NCI-H345 treated with DMSO at 0.1 percent for 48 hours (cell line): ENCODE data around the gene PPP1R3E.
A peak's percentile ranks its signal among the peaks of the same experiment; 100 is the strongest.
"Not testable (repeated sequence)": the region's sequence is repeated elsewhere in the genome, so short reads cannot be mapped to it uniquely, and the experiment has no call there.

Experiments
- DNase-seq: peaks from one replicate; lab custom pipeline; 2025; ENCODE audit not compliant: unreplicated experiment; lab: John Stamatoyannopoulos, UW

The PPP1R3E gene

DNA sequence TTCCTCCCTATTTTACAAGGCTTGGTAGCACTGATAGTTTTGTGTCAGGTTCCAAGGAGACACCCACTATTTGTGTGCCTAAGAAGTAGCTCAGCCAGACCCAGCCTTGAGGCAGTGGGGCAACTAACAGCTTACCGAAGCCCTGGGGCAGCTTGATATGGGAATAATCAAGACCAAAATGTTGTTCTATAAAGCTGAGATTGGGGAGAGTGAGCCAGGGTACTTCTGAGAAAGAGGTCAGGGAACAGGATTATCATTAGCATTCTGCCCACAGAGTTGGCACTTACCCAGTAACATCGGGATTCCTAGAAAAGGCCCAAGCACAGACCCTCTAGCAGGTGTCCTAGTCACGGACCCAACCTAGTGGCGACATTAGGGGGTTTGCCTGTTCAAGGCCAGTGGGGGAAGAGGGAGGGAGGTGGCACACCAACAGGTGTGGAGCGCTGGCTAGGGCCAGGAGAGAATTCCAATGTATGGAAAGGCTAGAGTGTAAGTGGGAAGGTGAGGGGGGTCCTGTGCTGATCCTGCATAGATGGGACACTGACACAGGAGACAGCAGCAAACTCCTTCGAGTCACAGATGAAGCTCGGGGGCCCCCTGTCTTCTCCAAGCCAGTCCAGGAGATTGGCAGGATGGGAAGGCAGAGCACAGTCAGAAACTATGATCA is 4.9 kb downstream of the PPP1R3E start:
- no peak for DNase-seq

DNA sequence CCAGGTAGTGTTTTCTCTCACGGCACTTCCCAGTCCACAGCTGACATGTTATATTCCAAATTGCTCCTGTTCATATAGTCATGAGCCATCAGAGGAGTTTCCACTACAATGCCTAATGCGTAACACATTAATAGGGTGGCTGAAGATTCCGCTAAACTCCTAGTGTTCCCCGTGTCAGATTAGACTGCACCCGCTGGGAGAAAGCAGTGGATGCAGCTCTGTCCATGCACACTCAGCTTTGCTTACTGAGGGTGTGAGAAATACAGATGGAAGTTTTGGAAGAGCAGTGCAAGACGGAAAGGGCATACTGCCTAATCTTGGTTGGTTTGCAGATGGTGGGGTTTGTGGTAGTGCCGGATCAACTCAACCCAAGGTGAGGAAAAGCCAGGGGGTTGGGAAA is 5.6 kb downstream of the PPP1R3E start:
- no peak for DNase-seq

DNA sequence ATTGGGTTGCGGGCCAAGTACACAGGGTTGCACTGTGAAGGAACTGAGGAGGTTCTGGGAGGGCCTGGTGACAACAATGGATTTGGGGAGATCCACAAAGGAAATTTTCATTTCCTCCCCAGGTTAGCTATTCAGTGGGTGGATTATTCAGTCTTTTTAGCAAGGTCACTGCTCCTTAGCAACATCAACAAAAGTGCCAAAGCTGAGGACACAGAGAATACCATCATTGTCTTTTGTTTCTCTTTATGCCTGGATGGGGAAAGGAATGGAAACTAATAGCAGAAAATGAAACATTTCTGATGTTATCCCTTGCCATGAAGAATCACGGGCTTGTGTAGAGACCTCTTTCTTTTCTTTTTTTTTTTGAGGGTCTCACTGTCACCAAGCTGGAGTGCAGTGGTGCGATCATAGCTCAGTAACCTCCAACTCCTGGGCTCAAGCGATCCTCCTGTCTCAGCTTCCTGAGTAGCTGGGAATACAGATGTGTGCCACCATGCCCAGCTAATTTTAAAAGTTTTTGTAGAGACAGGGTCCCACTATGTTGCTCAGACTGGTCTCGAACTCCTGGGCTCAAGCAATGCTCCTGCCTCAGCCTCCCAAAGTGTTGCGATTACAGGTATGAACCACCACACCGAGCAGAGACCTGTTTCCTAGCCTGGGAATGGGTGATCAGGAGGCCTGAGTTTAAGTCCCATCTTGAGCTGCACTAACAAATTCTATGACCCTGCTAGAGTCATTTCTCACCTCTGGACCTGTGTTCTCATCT is 6.5 kb downstream of the PPP1R3E start:
- no peak for DNase-seq

DNA sequence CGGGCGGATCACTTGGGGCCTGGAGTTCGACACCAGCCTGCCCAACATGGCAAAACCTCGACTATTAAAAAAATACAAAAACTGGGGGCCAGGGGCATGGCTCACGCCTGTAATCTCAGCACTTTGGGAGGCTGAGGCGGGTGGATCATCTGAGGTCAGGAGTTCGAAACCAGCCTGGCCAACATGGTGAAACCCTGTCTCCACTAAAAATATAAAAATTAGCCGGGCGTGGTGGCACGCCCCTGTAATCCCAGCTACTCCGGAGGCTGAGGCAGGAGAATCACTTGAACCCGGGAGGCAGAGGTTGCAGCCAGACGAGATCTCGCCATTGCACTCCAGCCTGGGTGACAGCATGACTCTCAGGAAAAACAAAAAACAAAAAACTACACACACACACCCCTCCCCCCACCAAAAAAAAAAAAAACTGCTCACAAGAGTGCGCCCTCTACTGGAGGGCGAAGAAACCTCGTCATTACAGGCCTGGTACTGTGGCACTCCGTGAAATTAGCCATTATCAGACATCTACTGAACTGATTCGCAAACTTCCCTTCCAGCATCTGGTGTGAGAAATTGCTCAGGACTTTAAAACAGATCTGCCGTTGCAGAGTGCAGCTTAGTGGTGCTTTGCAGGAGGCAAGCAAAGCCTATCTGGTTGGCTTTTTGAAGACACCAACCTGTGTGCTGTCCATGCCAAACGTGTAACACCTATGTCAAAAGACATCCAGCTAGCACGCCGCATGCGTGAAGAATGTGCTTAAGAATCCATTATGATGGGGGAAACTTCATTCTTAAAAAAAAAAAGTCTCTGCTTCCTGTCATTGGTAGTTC is 7.7 kb downstream of the PPP1R3E start:
- peak; percentile 33 for DNase-seq

DNA sequence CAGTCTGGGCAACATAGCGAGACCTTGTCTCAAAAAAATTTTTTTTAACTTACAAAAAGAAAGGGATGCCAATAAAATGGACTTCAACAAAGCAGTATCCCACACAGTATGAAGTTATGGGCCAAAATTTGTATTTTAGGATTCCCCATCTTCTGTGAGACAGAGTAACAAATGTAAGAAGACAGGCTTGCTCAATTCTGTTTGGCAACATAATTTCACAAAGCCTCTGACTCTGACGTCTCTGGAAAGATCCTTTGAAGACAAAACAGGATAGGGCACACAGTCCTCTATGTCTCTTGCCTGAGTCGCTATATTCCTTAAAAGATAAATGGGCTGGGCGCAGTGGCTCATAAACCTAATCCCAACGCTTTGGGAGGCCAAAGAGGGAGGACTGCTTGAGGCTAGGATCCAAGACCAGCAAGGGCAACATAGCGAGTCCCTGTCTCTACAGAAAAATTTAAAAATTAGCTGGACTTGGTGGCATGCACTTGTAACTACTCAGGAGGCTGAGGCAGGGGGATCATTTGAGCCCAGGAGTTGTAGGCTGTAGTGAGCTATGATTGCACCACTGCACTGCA is 15.7 kb downstream of the PPP1R3E start:
- DNase-seq: no peak

DNA sequence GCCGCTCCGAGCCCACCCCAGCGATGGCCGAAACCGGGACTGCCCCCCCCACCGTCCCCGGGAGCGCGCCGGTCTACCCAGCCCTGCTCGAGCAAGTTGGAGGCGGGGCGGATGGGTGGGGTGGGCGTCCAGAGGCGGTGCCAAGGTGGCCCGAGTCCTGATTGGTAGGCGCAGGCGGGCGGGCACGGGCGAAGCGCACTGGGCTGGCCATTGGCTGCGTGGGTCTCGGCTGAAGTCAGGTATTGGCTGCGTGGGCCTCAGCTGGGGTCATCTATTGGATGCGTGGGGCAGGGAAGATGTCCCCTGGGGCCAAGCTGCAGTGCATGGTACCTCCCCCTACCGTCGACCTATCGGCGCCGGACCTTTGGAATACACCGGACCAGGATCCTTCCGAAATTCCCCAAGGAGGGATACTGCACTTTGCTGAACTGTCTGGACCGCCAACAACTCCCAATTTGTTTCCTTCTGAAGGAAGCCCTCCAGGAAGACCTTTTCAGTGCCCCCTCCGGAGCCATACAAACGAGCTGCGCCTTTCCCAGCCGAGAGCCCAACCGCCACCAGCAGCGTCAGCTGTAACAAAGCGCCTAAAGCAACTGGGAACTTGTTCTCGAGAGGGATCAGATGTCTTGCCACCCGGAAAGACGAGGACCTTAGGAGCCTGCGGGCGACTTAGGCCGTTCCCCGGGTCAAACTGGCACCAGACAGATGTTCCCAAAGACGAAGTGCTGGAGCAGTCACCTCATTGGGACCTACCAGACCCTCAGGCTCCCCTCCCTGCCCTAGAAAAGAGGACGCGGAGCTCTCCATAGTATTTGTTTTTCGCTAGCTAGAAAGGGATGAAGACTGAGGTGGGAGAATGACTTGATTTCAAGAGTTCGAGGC is 16.4 kb downstream of the PPP1R3E start, which contains the start of gene HOMEZ:
Gene HOMEZ, minus strand, starts transcription at position 113 of the 882 bp plus-strand sequence. CDS start 180 bp downstream, outside the sequence.
- peak; percentile 95 for DNase-seq

DNA sequence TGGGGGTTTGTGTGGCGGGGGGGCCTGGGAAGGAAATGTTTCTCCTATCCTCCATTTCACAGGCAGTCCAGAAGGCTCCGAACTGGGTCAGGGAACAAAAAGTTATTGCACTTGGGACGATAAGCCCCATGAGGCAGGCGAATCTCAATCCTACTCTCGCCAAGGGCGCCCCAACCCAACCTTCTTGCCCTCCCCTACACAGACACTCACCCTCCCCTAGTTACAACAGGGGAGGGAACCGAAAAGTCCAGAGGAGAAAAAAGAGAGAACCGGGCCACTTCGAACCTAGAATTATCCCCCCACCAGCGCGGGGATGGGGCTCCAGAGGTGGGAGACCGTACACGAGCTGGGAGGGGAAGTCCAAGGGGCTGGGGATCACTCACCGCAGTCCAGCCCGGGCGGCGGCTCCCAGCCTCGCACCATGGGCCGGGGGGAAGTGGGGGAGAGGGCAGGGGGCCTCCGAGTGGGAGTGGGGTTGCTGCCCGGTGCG is 17.1 kb downstream of the PPP1R3E start:
- no peak for DNase-seq

DNA sequence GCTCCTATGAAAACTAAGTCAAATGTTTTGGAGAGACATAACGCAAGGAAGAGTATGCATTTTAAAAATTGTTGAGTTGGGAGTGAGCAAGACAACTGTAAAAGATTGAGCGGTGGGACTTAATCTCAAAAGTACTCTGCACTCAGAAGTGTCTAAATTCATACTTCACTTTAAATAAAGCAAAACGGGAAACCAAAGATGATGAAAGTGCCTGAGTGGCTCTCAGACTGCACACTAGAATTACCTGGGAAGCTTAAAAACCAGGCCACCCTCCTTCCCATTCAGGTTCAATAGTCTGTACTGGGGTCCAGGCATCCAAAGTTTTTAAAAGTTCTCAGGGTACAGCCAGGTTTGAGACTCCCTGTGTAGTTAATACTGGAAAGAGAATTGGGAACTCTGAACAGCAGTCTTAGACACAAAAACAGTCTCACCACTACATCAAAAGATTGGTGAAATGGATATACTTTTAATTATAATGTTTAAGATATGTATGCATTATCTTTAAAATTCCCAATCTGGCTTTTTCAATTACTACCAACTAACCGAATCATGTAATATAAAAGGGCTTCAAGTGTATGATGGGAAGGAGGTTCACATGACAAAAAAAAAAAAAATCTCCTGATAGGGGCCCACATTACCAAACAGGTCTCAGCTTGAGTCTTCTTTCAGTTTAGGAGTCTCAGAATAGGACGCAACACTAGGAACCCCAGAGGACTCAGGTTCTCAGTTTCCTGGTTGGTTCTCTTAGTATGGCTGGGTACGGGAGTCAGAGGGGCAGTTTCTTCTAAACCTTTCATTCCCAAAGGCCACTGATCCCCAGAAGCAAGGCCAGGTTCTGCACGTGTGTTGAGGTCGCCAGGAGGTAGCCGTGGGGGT is 17.8 kb downstream of the PPP1R3E start:
- DNase-seq: no peak

DNA sequence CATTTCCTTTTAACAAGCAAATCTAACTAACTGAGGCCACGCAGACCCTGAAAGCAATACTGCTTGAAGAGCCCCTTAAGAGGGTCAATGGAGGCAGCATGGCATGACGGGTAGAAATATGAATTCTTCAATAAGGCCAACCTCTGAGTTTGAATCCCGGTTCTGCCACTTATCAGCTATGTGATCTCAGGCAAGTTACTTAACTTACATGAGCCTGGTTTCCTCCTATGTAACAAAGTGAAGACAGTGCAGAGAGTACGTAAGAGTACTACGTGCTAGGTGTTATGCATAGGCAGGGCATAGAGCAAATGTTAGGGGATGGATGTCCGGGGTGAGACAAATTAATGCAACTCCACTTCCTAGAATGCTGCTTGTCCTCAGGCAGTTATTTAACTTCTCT is 21.4 kb downstream of the PPP1R3E start:
- DNase-seq: no peak

DNA sequence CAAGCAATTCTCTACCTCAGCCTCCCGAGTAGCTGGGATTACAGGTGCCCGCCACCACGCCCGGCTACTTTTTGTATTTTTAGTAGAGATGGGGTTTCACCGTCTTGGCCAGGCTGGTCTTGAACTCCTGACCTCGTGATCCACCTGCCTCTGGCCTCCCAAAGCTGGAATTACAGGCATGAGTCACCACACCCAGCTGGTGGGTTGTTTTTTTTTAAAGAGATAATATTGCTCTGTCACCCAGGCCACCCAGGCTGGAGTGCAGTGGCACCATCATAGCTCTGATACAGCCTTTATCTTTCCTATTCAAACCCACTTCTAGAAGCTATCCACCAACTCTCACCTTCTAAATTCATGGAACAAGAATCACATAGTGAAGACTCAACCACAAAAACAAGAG is 24.7 kb downstream of the PPP1R3E start:
- DNase-seq: not testable (repeated sequence)

DNA sequence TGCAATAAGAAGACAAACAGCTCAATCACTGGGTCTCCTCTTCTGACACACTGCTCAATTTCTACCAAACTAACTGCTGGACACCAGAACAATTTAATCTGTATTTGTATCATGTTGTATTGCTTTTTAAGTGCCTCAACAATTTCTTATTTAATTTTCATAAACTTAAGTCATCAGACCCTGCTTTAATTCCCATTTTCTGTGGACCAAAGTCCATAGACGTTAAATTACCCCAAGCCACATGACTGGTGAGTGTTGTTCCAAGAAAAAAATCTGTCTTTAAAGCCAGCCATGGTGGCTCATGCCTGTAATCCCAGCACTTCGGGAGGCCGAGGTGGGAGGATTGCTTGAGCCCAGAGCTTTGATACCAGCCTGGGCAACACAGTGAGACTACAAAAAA is 25.5 kb downstream of the PPP1R3E start:
- DNase-seq: no peak

DNA sequence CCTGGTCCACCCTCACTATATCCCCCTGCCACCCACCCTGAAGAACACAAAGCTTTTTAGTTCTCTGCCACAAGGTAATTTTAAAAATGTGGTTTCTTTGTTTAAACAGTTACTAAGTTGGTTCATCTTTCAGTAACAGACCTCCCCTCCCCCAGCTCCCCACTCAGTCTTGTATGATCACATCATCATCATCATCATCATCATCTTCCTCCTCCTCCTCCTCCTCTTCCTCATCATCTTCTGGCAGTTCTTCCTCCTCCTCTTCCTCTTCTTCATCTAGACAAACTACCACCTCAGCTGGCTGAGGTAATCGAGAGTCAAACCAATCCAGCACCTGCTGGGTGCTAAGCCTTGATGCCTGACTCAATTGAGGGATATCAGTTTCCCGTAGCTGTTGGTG is 27.2 kb downstream of the PPP1R3E start:
- DNase-seq: no peak

DNA sequence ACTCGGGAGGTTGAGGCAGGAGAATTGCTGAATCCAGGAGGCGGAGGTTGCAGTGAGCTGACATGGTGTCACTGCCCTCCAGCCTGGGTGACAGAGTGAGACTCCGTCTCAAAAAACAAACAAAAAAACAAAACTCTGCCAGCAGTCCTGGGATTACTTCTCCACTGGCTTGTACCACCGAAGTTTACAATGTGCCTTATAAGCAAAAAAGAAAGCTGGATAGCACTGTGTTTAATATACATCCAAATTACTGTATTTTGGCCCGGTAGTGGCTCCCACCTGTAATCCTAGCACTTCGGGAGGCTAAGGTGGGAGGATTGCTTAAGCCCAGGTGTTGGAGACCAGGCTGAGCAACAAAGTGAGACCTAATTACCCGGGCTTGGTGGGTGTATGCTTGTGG is 33.5 kb downstream of the PPP1R3E start:
- DNase-seq: no peak

DNA sequence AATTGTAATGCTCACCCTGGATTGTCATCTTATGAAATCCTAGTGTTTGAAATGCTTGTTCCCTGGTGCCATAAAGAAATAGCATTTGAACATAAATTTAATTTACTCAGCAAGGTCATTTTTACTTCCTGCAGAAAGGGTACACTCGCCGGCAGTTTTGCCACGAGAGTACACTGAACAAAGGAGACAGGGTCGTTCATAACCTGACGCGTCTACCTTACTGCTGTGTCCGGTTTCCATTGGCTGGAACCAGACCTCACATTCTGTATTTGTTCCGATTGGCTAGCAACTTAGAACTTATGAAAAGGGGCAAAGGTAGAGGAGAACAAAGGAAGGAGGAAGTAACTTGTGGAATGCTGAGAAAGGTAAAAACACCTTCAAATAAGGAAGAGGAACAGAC is 41.8 kb downstream of the PPP1R3E start:
- DNase-seq: not testable (repeated sequence)

DNA sequence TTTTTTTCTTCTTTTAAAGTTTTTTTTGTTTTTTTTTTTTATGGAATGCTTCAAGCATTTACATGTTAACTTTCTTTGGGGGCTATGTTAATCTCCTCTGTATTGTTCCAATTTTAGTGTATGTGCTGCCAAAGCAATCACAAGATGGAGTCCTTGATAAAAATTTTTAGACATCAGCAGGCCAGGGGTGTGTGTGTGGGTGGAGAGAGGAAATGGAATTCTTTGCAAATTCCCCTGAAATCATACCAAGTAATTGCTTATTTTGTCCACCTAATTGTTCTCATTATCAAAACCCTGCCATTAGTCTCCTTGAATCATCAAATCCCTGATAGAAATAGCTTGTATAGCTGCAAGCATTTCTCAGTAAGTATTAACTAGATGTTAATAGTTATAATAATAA is 43.2 kb downstream of the PPP1R3E start:
- no peak for DNase-seq

DNA sequence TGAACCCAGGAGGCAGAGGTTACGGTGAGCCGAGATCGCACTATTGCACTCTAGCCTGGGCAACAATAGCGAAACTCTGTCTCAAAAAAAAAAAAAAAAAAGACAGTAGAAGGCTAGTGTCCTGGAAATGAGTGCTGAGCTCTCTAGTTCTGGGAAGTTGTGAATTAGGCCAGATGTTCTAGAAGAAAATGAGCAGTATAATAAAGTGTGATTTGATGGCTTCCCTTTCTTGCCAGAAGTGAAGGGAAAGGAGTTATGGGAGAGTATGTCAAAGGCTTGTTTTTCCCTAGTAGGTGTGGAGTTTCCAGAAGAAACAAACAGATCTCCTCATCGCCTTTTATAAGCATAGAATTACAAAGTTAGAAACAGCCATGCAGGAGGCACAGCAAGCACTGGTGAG is 44.4 kb downstream of the PPP1R3E start:
- no peak for DNase-seq

DNA sequence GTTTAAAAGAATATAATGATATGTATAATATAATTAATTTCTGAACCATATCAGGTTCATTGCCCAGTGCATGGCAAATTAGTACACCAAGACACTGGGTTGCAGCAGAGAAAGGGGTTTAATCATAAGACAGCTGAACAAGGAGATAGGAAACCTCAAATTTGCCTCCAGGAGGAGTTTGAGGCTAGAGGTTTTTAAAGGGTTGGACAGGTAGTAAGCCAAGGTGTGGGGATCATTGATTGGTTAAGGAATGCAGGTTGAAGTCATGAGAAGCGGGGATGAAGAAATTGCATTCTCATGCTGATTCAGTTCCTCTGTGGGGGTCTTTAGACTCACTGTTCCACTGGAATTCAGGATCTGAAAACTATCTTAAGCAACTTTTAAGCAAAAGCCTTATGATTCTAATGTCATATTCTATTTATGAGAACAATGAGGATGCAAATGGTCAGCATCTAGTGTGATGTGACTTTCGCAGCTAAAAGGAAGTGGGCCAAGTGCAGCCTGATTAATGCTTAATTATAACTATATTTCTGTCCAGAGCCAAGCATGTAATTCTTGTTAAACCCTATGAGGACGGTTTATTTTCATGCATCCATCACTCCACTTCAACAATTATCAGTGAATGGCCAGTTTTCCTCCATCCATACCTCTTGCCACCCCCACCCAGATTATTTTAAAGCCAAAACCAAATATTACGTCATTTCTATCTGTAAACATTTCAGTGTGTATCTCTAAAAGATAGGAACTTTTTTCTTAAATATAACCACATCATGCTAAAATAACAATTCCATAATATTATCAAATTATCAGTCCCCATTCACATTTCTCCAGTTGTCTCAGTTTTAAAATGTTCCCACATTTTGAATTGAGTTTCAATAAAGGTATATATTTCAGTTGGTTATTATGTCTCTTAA is 50.0 kb downstream of the PPP1R3E start:
- DNase-seq: no peak

DNA sequence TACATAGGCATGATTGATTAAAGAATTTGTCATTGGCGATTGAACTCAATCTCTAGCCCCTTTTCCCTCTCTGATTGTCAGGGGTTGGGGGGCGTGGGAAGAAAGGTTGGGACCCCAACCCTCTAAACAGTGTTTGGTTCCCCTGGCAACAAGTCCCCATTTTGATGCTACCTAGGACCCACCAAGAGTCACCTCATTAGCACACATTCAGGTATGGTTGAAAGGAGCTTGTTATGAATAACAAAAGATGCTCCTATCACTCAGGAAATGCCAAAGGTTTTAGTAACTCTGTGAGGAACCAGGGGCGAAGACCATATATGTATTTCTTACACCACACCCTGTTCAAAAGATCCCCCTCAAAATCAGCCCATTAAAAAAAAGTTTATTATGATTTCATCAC is 50.7 kb downstream of the PPP1R3E start:
- DNase-seq: no peak
